Epidermal melanocyte (primary cell): ENCODE measurements around the gene TMCC3.
A peak's percentile ranks its signal among the peaks of the same experiment; 100 is the strongest.

Experiments
- DNase-seq: peaks from one replicate; pipeline ENCODE4 v3.0.0; 2011; ENCODE audit warnings: low spot score; ENCODE audit not compliant: insufficient read length

Gene TMCC3

DNA sequence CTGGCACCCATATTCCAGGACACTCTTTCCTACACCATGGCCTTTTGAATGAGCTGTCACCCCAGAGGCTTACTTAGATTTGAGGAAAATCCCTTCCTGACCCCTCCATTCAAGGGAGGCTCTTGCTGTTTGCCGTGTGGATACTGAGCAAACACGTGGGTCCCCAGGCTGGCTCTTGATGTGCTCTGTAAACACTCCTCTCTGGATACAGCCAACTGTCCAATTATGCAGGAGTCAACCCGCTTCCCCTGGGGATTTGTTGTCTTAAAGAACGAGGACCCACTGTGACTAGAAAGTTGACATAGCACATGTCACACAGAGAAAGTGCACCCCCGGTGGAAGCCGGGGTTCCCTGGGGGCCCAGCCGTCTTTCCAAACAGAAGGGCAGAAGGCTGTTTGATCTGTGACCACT is 114.8 kb downstream of the TMCC3 start:
- DNase-seq: no peak

GRCh38 chr12:94534774-94535509 is 115.4 kb downstream of the TMCC3 start:
- DNase-seq: no peak

GRCh38 chr12:94534278-94534677 is 116.1 kb downstream of the TMCC3 start:
- DNase-seq: no peak

DNA sequence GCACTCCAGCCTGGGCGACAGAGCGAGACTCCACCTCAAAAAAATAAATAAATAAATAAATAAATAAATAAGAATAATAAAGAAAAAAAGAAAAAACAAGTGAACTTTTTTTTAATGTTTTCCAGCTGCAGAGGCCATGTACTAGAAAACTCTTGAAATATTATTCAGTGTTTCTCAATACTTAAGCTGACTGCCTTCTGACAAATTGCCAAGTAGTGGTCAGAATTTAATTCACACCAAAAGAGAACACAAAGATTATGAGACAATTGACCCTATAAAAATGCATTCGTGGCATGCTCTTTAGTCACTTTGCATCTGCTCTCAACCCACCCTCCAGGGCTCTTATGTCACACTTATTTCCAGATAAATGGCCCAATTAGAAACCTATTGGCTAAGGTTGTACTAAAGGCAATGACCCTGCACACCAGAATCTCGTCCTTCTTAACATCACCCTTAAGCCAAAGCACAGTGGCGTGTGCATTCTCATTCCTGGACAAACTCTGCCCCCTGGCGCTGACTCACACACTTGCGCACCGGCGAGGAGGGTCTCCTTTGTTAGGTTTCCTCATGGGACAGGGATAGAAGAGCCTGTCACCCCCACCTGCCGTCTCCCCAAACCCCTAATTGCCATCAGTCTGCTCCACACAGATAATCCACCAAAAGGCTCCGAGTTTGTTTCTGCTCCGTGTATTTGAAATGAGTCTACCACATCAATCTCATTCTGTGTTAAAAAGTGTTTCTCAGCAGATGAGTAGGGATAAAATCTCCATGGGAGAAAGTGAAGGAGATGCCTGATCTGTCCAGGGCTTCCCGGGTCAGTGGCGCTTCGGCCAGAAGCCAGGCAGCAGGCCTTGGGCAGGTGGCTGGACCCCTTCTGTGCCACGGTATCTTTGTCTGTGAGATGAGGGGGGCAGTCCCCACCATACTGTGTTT is 117.6 kb downstream of the TMCC3 start:
- peak; percentile 62 for DNase-seq

GRCh38 chr12:94531196-94531720 is 119.1 kb downstream of the TMCC3 start:
- DNase-seq: no peak

- DNase-seq: no peak
These were observed 124.4 kb downstream of the TMCC3 start for GRCh38 chr12:94525951-94526350.
